GM10266 (cell line): ENCODE results near the gene PYGL.

Experiments
- DNase-seq: peaks from one replicate; pipeline ENCODE4 v3.0.0; 2012; ENCODE audit errors: extremely low spot score
- TF ChIP-seq, protein P1 (sequence below): IDR thresholded peaks from 2 replicates; pipeline ENCODE4 v1.5.1; 2012; ENCODE audit warnings: mild to moderate bottlenecking, low read depth; ENCODE audit not compliant: control insufficient read depth, insufficient read depth; ENCODE audit errors: missing control alignments

Gene PYGL

DNA sequence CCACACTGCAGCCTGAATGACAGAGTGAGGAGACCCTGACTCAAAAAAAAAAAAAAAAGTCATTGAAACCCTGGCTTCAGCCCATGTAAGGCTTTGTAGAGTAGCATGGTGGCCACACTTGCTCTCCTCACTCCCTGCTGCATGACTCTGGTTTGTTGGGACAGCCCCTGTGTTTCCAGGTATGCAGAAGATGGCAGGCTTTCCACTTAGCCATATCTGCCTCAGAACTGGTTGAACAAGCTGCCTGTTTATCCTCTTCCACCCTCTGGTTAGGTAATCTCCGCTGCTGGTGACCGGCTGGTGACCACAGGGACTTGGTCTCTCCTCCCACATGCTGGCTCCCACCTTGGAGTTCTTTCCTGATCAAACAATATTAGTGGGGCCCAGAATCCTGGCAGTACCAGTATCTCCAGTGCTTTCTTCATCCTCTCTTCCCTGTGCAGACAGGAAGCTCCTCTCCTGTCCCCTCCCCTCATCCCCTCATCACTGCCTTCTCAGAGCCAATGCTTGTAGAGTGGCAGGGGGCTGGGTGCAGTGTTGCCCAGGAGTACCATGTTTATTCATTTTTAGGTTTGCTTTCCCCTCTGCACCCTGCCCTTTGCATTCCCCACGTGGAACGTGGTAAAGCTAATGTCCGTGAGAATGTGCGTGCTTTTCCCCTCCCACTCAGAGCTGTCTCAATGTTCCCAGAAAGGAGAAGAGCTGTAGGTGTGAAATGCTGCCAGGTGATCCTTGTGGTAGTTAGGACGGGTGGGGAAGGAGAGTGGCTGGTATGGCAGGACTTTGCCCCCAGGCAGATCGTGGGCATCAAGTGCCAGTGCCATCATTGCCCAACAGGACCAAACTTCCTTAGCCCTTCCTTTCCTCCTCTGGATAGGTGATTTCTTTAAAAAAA lies 61.1 kb downstream of the PYGL start:
- DNase-seq = no peak
- TF ChIP-seq, protein P1, sequence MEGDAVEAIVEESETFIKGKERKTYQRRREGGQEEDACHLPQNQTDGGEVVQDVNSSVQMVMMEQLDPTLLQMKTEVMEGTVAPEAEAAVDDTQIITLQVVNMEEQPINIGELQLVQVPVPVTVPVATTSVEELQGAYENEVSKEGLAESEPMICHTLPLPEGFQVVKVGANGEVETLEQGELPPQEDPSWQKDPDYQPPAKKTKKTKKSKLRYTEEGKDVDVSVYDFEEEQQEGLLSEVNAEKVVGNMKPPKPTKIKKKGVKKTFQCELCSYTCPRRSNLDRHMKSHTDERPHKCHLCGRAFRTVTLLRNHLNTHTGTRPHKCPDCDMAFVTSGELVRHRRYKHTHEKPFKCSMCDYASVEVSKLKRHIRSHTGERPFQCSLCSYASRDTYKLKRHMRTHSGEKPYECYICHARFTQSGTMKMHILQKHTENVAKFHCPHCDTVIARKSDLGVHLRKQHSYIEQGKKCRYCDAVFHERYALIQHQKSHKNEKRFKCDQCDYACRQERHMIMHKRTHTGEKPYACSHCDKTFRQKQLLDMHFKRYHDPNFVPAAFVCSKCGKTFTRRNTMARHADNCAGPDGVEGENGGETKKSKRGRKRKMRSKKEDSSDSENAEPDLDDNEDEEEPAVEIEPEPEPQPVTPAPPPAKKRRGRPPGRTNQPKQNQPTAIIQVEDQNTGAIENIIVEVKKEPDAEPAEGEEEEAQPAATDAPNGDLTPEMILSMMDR = no peak

DNA sequence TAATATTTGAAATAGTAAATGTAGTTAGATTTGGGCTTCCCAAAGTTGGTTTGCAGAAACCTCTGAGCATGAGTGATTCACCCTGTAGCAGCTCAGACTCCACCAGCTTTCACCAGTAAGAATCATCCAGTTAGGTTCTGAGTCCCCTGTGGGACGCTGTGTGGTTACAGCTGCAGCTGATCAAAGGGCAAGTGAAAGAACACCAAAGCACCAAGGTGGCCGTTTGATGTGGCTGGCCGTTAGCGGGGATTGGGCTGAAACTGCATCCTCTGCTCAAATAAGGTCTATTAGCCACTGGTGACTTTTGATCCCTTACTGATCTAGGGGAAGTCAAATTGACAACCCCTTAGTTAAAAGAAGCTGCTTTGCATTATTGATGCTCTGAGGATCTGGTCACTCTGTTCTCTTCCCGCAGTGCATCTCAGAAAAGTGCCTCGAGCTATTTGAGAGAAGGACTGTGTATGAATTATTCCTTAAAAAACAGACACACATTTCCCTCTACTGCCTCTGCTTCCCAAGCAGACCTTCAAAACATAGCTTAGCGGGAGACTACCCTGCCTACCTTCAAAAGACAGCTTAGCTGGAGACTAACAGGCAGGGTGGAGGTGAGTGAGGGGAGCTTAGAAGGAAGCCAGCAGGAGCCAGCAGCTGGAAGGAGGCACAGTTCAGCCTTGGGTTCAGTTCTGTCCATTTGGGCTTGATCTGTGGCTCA lies 68.8 kb downstream of the PYGL start:
- TF ChIP-seq, protein P1 = no peak
- DNase-seq = peak; percentile 86

DNA sequence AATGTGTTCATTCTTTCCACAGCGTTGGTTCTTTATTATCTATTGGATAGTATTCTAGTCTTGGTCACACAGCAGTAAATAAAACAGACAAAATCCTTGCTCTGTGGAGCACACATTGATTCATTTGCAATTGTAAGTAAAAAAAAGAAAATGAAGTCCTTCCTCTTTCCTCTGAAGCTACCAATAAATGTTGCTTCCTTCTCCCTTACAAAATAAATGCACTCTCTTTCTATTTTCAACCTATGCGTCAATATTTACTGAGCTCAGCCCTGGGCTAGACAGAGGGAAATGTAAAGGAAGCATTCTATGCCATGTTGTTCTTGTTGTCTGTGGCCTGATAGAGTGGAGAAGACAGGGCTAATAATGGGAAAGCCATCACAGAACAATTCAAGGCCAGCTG lies 69.5 kb downstream of the PYGL start:
- TF ChIP-seq, protein P1 = no peak
- DNase-seq = no peak

DNA sequence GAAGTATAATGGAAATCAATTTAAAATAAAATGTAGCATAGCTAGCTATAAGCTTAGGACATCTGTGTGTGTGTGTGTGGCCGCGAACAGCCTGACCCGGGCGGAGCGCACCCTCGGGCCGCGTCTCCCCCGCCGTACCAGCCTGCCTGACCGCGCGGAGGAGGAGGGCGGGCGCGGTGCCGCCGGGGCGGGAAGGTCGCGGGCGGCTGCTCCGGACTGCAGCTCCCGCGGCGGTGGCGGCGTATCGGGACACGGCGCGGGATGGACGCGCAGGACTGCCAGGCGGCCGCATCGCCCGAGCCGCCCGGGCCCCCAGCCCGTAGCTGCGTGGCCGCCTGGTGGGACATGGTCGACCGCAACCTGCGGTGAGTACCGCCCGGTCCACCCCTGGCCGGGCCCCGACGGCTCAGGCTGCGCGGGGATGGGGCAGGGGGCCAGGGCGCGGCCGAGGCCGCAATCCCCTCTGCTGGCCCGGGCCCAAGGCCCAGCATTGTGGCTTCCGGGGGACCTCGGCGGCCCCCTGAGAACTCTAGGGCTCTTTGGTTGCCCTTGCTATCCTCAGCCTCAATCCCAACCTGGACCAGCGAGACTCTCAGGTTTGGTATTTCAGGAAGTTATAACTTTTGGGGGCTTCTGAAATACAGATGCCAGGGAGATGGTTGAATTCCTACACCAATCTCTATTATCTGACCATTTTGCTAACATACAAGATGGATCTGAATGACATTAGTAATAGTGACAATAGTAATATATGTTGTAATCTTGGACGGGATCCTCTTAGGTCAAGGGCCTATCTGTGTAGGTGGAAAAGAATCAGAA lies 72.2 kb downstream of the PYGL start, which contains the start of gene ABHD12B:
Gene ABHD12B, plus strand, starts transcription at position 140 of the 819 bp plus-strand sequence. Its CDS starts 122 bp downstream, at position 262.
- no peak for DNase-seq
- TF ChIP-seq, protein P1 = no peak

DNA sequence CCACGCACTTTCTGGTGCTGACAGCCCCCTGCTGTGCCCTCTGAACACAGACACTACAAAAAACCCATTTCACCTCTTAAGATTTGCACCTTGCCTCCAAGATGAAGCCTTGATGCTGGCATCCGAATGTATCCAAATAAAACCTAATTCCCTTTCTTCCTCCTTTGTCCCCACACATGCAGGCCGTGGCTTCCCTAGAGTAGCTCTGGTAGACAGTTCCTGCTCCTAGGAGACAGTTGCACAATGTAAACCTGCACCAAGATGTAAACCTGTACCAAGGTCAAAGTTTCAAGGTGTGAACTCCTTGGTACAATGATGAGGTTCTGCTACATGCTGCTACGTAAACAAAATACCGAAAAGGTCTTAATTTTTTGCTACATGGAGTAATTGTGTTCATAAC lies 73.1 kb downstream of the PYGL start:
- no peak for DNase-seq
- TF ChIP-seq, protein P1 = no peak

DNA sequence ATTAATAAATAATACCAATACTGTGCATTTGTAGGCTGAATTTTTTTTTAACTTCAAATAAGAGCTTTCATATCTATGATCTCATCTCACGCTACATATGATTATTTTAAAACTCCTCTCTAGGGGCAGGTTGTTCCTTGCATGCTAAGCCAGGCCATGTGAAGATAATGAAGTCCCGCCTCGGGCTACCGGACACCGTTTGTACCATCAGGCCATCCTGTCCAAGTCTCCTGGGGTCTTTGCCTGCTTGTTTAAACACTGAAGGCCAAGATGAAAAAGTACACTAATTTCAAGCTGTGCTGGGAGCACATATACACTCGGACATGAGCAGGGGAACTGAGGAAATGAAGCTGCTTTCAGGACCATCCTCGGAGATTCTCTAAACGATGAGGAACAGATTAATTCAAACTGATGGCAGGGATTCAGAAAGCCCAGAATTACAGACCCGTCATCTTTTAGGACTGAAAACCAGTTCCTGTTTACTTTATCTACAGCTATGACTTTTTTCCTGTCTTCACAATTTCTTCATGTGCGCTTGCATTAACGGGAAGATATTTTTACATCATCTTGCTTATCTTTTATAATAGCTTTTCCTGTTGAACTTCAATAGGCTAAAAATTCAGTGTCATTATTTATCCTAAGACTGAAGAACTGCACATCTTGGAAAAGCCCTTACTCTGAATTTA lies 78.7 kb downstream of the PYGL start:
- no peak for DNase-seq
- TF ChIP-seq, protein P1 = no peak
